K562 (cell line): ENCODE measurements around the gene MAGI1. TPM values are rescaled to one million over a fixed set of nuclear protein-coding genes. Genes with fewer than 3 reads are reported as not detected.

ENCODE experiments used
- ATAC-seq: fragments of 200-7000 bp; cut with Tn5 transposase; 3 replicates; pipeline ENCODE4 v1.9.1; 2020; ENCODE audit warnings: moderate library complexity
- BruUV-seq: library from RNA; stranded (reverse); fragments of 400-500 nt; replicated peaks from 2 replicates; lab custom pipeline; 2021; lab: Mats Ljungman, UMichigan
- CTCF ChIA-PET: fragments of 300-600 bp; formaldehyde crosslinking; extraction: SDS; loops from one replicate; lab custom pipeline; 2021; ENCODE audit warnings: low intra/inter-chr PET ratio; lab: Yijun Ruan, JAX
- POLR2A ChIA-PET: fragments of 300-600, 350-650 bp; sonication (Branson Sonifier 250); formaldehyde crosslinking; extraction: SDS; loops from one replicate; lab custom pipeline; 2021; ENCODE audit warnings: antibody characterized with exemption, inconsistent platforms; lab: Yijun Ruan, JAX
- DNase-seq, 4 experiments: peaks; one replicate each; pipeline versions ENCODE4 v3.0.0 to v3.0.0-alpha.2; 2011 to 2018; ENCODE audit warnings: low spot score in 3 of 4, mixed read lengths in 3 of 4; ENCODE audit errors: extremely low read depth in 1 of 4
- FAIRE-seq: peaks from 2 replicates; lab custom pipeline; 2011; peaks lifted over from hg19 to GRCh38; lab: Jason Lieb, UNC
- H2AFZ ChIP-seq: 2 replicates; pipeline ENCODE4 v1.6.0; 2011; ENCODE audit warnings: low read depth, low read length, control low read depth, inconsistent platforms
- H3K27ac ChIP-seq: fragments of 200-600 bp; 3 replicates; pipeline ENCODE4 v1.8.0; 2011; ENCODE audit warnings: low read depth, mild to moderate bottlenecking, control low read depth, inconsistent platforms, low read length, moderate library complexity, mixed read lengths; ENCODE audit errors: extremely low read depth
- H3K27me3 ChIP-seq, 2 experiments: fragments of 300-600 bp in 1 of 2; 2 replicates in 1 of 2; 3 replicates in 1 of 2; pipeline versions ENCODE4 v1.6.0 to v1.8.0; 2011; ENCODE audit warnings: inconsistent platforms in 2 of 2, low read length in 2 of 2, mild to moderate bottlenecking in 1 of 2, mixed read lengths in 1 of 2, moderate library complexity in 1 of 2; ENCODE audit not compliant: control insufficient read depth in 2 of 2, insufficient read depth in 2 of 2
- H3K36me3 ChIP-seq: fragments of 300-600 bp; 3 replicates; pipeline ENCODE4 v1.8.0; 2011; ENCODE audit warnings: mild to moderate bottlenecking, low read length, inconsistent platforms; ENCODE audit not compliant: control insufficient read depth, insufficient read depth
- H3K4me1 ChIP-seq, 2 experiments: fragments of 200-600 bp in 1 of 2; replicated peaks in 1 of 2; 2 replicates in 1 of 2; 3 replicates in 1 of 2; pipeline versions ENCODE4 v1.5.1 to v1.8.0; 2011; ENCODE audit warnings: inconsistent platforms in 2 of 2, low read length in 2 of 2, mild to moderate bottlenecking in 1 of 2, mixed read lengths in 1 of 2, moderate library complexity in 1 of 2; ENCODE audit not compliant: control insufficient read depth in 2 of 2, insufficient read depth in 2 of 2
- H3K4me2 ChIP-seq: 2 replicates; pipeline ENCODE4 v1.6.1; 2011; ENCODE audit warnings: low read length, control low read depth, inconsistent platforms, mixed read lengths; ENCODE audit not compliant: insufficient read depth
- H3K4me3 ChIP-seq: fragments of 200-600 bp; sonication (generic), shearing (Covaris generic); 2 replicates; pipeline ENCODE4 v1.5.1; 2016; ENCODE audit warnings: control low read depth, inconsistent platforms
- H3K79me2 ChIP-seq: fragments of 200-600 bp; 3 replicates; pipeline ENCODE4 v1.8.0; 2011; ENCODE audit warnings: low read length, inconsistent platforms; ENCODE audit not compliant: control insufficient read depth, insufficient read depth
- H3K9ac ChIP-seq, 2 experiments: 2 replicates each; pipeline versions ENCODE4 v1.6.0 to v1.6.1; 2011; ENCODE audit warnings: low read depth in 2 of 2, low read length in 2 of 2, control low read depth in 1 of 2, inconsistent platforms in 1 of 2, mild to moderate bottlenecking in 1 of 2, mixed read lengths in 1 of 2; ENCODE audit not compliant: insufficient read depth in 1 of 2
- H3K9me1 ChIP-seq: one replicate; pipeline ENCODE4 v1.6.0; 2011; ENCODE audit warnings: inconsistent platforms, mild to moderate bottlenecking, low read length, moderate library complexity; ENCODE audit not compliant: control insufficient read depth, insufficient read depth
- H3K9me3 ChIP-seq: replicated peaks from 2 replicates; pipeline ENCODE4 v1.5.1; 2011; ENCODE audit warnings: low read depth, low read length, inconsistent platforms; ENCODE audit not compliant: control insufficient read depth, insufficient read depth
- H4K20me1 ChIP-seq: replicated peaks from 2 replicates; pipeline ENCODE4 v1.6.1; 2011; ENCODE audit warnings: low read length, inconsistent platforms, mixed read lengths; ENCODE audit not compliant: control insufficient read depth, insufficient read depth
- EHMT2 ChIP-seq: fragments of 450-650 bp; IDR thresholded peaks from 2 replicates; pipeline ENCODE4 v1.6.1; 2018; ENCODE audit warnings: antibody characterized with exemption
- ETV1 ChIP-seq: fragments of 450-650 bp; conservative IDR thresholded peaks from 2 replicates; pipeline ENCODE4 v1.6.1; 2016; ENCODE audit warnings: missing genetic modification characterization, control low read depth, low read depth, missing compliant biosample characterization
- HCFC1 ChIP-seq: IDR thresholded peaks from 2 replicates; pipeline ENCODE4 v1.6.1; 2012; ENCODE audit warnings: low read depth, low read length, improper control_type of control experiment
- HDAC3 ChIP-seq: fragments of 450-650 bp; IDR thresholded peaks from 2 replicates; pipeline ENCODE4 v1.6.1; 2018; ENCODE audit warnings: borderline replicate concordance, mild to moderate bottlenecking, moderate library complexity; ENCODE audit not compliant: partially characterized antibody
- HDAC8 ChIP-seq: fragments of 450-650 bp; IDR thresholded peaks from 2 replicates; pipeline ENCODE4 v1.6.1; 2016; ENCODE audit warnings: mild to moderate bottlenecking, missing genetic modification characterization, moderate library complexity, missing compliant biosample characterization
- HEY1 ChIP-seq: fragments of 250-450 bp; sonication (Bioruptor Pico); IDR thresholded peaks from 2 replicates; pipeline ENCODE4 v1.5.0; 2020; ENCODE audit warnings: mild to moderate bottlenecking, moderate library complexity, borderline replicate concordance
- HMGN3 ChIP-seq: IDR thresholded peaks from 2 replicates; pipeline ENCODE4 v1.6.1; 2011; ENCODE audit warnings: borderline replicate concordance, low read depth, mild to moderate bottlenecking, mixed read lengths, low read length; ENCODE audit not compliant: insufficient read length; ENCODE audit errors: extremely low read depth
- HMGXB4 ChIP-seq: sonication (generic); formaldehyde crosslinking; IDR thresholded peaks from 2 replicates; pipeline ENCODE4 v1.8.1; 2023; ENCODE audit warnings: mild to moderate bottlenecking, missing genetic modification reagents
- IRF9 ChIP-seq: fragments of 450-650 bp; IDR thresholded peaks from 2 replicates; pipeline ENCODE4 v1.6.1; 2016; ENCODE audit warnings: missing biosample characterization, missing genetic modification characterization
- MBD1 ChIP-seq: fragments of 250-450 bp; sonication (Bioruptor Pico); IDR thresholded peaks from 2 replicates; pipeline ENCODE4 v1.8.0; 2022; ENCODE audit warnings: inconsistent platforms
- MTA1 ChIP-seq: fragments of 450-650 bp; IDR thresholded peaks from 2 replicates; pipeline ENCODE4 v1.6.1; 2017; ENCODE audit warnings: borderline replicate concordance
- NFATC3 ChIP-seq: fragments of 450-650 bp; IDR thresholded peaks from 2 replicates; pipeline ENCODE4 v1.6.1; 2017; ENCODE audit warnings: mild to moderate bottlenecking
- NFIC ChIP-seq: fragments of 450-650 bp; IDR thresholded peaks from 2 replicates; pipeline ENCODE4 v1.6.1; 2017; ENCODE audit warnings: mild to moderate bottlenecking, inconsistent platforms
- SIN3B ChIP-seq: fragments of 450-650 bp; IDR thresholded peaks from 2 replicates; pipeline ENCODE4 v1.6.1; 2017; ENCODE audit warnings: low read depth, mild to moderate bottlenecking, moderate library complexity
- SP1 ChIP-seq: sonication (generic); formaldehyde crosslinking; IDR thresholded peaks from 2 replicates; pipeline ENCODE4 v1.8.1; 2022; ENCODE audit warnings: mild to moderate bottlenecking, missing genetic modification reagents
- TCF15 ChIP-seq: fragments of 250-450 bp; sonication (Bioruptor Pico); IDR thresholded peaks from 2 replicates; pipeline ENCODE4 v1.8.0; 2022; ENCODE audit warnings: moderate library complexity, mild to moderate bottlenecking, inconsistent platforms
- TRIM24 ChIP-seq, 2 experiments: fragments of 450-650 bp; IDR thresholded peaks; 2 replicates each; pipeline ENCODE4 v1.6.1; 2016
- ZNF239 ChIP-seq: fragments of 250-450 bp; sonication (Bioruptor Pico); IDR thresholded peaks from 2 replicates; pipeline ENCODE4 v1.4.0; 2020; ENCODE audit warnings: mild to moderate bottlenecking
- WGBS: fragments of 100-300 bp; shearing (Covaris generic); methylation state at CpG from one replicate; pipeline ENCODE4 v1.1.6; 2016; ENCODE audit warnings: low coverage, mixed read lengths; ENCODE audit not compliant: insufficient coverage; ENCODE audit errors: missing lambda C conversion rate; 5-methylcytosine and 5-hydroxymethylcytosine counted together
- in situ Hi-C: fragments of 300-500 bp; cut with MboI; formaldehyde crosslinking; loops from 4 replicates; pipeline ENCODE4 v1.15.0; 2018; ENCODE audit warnings: inconsistent platforms, mixed read lengths
- intact Hi-C: fragments of 100-400 bp; cut with micrococcal nuclease; formaldehyde crosslinking; loops from 2 replicates; pipeline ENCODE4 v1.14.2; 2022
- polyA plus RNA-seq, 8 experiments: library from polyadenylated mRNA; depleted of rRNA in 4 of 8; stranded (reverse) in 5 of 8; unstranded in 3 of 8; fragments of >200 nt; fragmentation: Nextera tagmentation in 2 of 8; fragmentation: Illumina TruSeq in 1 of 8; extraction: Ambion mirVana in 2 of 8; extraction: Trizol in 1 of 8; gene quantifications; 2 replicates each; pipeline versions ENCODE4 v1.2.1 to v1.2.3, GENCODE V29; 2011 to 2014; ENCODE audit warnings: inconsistent platforms in 1 of 8, missing spikeins in 1 of 8
- total RNA-seq, 7 experiments: library from RNA; depleted of rRNA in 6 of 7; stranded (reverse); fragments of >200 nt in 6 of 7; fragmentation: Illumina TruSeq in 2 of 7; extraction: Trizol in 2 of 7; gene quantifications; 2 replicates each; pipeline versions ENCODE4 v1.2.1 to v1.2.3, GENCODE V29; 2011 to 2021; ENCODE audit warnings: low replicate concordance in 1 of 7

MAGI1 gene
- total and polyA plus RNA-seq, 9 of the 15 experiments (the other 6 are each of a cell fraction or from before 2014, with no cell fraction given) = 7.8 to 59.4 (median 43.2) TPM

- peaks cover 6% of the 10 kb centered on the region; the same call in 1 of the 3 replicates for H3K36me3 ChIP-seq
- peak overlapping the region; percentile 11; the same call in 1 of the 2 replicates for H3K4me3 ChIP-seq
- peak overlapping the region; percentile 89 for H3K27ac ChIP-seq
- ATAC-seq (peak; percentile 54), DNase-seq (peak; percentile 24 to 64 (median 48)), FAIRE-seq (peak; percentile 71)
- H3K9me1 ChIP-seq = no peaks in the 10 kb centered on the region
- H3K9me3 ChIP-seq = no peaks in the 10 kb centered on the region
- peaks cover 90% of the 10 kb centered on the region for H3K79me2 ChIP-seq
- no peaks in the 10 kb centered on the region for H4K20me1 ChIP-seq
- H3K27me3 ChIP-seq = no peaks in the 10 kb centered on the region
- in situ Hi-C loops (no loop called here), intact Hi-C loops (no loop called here)
- H2AFZ ChIP-seq = peak overlapping the region; percentile 61
- peak overlapping the region; percentile 76 for H3K4me2 ChIP-seq
- no TSS peak for BruUV-seq
- POLR2A ChIA-PET = interaction anchor here (1.0 to 1.6 kb wide), 2 partner anchors 11 to 12 kb away, joined by 3 to 4 read pairs; no protein-coding TSS in a partner anchor
- H3K4me1 ChIP-seq = peaks cover 10 to 79% of the 10 kb centered on the region in 2 experiments
- peak overlapping the region; percentile 67 to 83; a peak in 2 of 4 replicates for H3K9ac ChIP-seq
- 2% methylated on average over 10 of the region's 12 CpGs for WGBS
- CTCF ChIA-PET = no interaction called here
- 0 out of 4 replicates have a peak, but pooled peaks of 1 of the 2 experiments have one; percentile 48 for TF ChIP-seq TRIM24 (IDR thresholded peaks at IDR 0.05)
- TF ChIP-seq HMGXB4 (CRISPR knock-in tag) = no peak
- no peak for TF ChIP-seq NFIC
- no peak for TF ChIP-seq IRF9
- TF ChIP-seq ZNF239 (CRISPR knock-in tag) = no peak
- no peak for TF ChIP-seq SIN3B
- no peak for TF ChIP-seq HCFC1
- peak; percentile 49; the same call in 1 of the 2 replicates for TF ChIP-seq MTA1
- no peak for TF ChIP-seq TCF15 (CRISPR knock-in tag)
- no peak for TF ChIP-seq HMGN3
- TF ChIP-seq HDAC8 = no peak
- no peak for TF ChIP-seq MBD1
- TF ChIP-seq ETV1 (tag) = no peak
- TF ChIP-seq HDAC3 = peak; percentile 54
- no peak for TF ChIP-seq HEY1 (CRISPR knock-in tag)
- TF ChIP-seq SP1 (CRISPR knock-in tag) = no peak
- no peak for TF ChIP-seq EHMT2
- TF ChIP-seq NFATC3 = no peak
Observed at GRCh38 chr3:65587650-65588439, 450.9 kb downstream of the MAGI1 start.
